Measurements from ENCODE around the gene TSFM.

- TF ChIP-seq EZH2phosphoT487 (IDR thresholded peaks at IDR 0.05; ENCODE audit: insufficient read depth, low read depth) (no peak), EZH2 (IDR thresholded peaks at IDR 0.05; ENCODE audit: insufficient read depth, poor library complexity, severe bottlenecking) (no peak)
Measured at GRCh38 chr12:57829025-57829777, 46.6 kb downstream of the TSFM start.

Data from GM23248 (cell line).